22Rv1 (cell line): Measurements from ENCODE around the gene CHD9.
"Not testable (repeated sequence)": the region's sequence is repeated elsewhere in the genome, so short reads cannot be mapped to it uniquely, and the experiment has no call there.

Experiments used
- H3K27ac ChIP-seq: fragments of 450-650 bp; 2 replicates; pipeline ENCODE4 v1.5.1; 2017
- CTCF ChIP-seq: fragments of 450-650 bp; IDR thresholded peaks from 2 replicates; pipeline ENCODE4 v1.5.1; 2017; ENCODE audit warnings: mild to moderate bottlenecking
- ZFX ChIP-seq: fragments of 450-650 bp; IDR thresholded peaks from 2 replicates; pipeline ENCODE4 v1.6.1; 2017; ENCODE audit warnings: antibody characterized with exemption, borderline replicate concordance

The CHD9 gene

DNA sequence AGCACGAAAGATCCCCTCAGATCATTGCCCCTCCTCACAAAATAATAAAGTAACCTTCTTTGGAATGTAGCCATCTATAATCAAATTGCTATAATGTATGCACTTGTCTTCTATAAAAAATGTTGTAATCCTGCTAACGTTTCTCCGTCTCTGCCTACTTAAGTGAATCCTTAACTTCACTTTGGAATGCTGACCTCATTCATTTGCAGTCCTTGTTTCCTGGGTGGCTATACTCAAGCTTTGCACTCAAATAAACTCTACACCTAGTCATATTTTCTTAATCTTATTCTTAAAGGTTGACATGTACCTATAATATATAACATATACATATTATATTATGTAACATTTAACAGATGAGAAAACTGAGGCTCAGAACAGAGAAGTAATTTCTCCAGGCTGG, 24.8 kb upstream of the CHD9 start:
- TF ChIP-seq ZFX (no peak), CTCF (no peak)
- no peak overlapping the region for H3K27ac ChIP-seq

GRCh38 chr16:53031323-53031942, 23.4 kb upstream of the CHD9 start:
- no peak for TF ChIP-seq CTCF
- TF ChIP-seq ZFX, result no peak
- H3K27ac ChIP-seq, result no peak overlapping the region

- no peak for TF ChIP-seq ZFX
- no peak for TF ChIP-seq CTCF
- no peak overlapping the region for H3K27ac ChIP-seq
Observed at GRCh38 chr16:53034306-53034705, 20.5 kb upstream of the CHD9 start.

DNA sequence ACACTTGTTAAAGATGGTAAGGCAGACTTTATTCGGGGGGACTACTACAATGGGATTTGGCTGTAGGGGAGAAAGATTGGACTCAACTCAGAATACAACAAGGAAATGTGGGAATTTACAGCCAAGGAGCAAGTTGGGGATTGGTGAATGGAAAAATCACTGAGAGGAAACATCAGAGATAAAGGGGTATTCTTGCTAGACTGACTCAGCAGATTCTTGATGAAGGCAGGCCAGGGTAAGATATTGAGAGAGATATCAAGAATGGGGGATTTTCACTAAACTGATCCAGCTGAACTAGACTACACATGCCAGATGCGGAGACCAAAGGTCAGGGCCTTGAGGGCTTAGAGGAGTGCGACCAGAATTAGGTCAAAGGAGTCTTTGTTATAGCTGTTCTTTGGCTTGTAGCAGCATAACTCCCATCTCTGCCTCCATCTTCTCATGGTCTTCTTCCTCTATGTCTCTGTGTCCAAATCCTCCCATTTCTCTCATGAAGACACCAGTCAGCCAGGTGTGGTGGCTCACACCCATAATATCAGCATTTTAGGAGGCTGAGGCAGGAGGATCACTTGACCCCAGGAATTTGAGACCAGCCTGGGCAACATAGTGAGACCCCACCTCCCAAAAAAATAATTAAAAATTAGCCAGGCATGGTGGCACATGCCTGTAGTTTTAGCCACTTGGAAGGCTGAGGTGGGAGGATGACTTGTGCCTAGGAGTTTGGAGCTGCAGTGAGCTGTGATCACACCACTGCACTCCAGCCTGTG, 19.4 kb upstream of the CHD9 start:
- TF ChIP-seq CTCF (no peak), ZFX (no peak)
- no peak overlapping the region for H3K27ac ChIP-seq

- TF ChIP-seq ZFX, result no peak
- no peak for TF ChIP-seq CTCF
- no peak overlapping the region for H3K27ac ChIP-seq
Observed at GRCh38 chr16:53036066-53036465, 18.7 kb upstream of the CHD9 start.

GRCh38 chr16:53036711-53037110, 18.1 kb upstream of the CHD9 start:
- H3K27ac ChIP-seq, result not testable (repeated sequence)

DNA sequence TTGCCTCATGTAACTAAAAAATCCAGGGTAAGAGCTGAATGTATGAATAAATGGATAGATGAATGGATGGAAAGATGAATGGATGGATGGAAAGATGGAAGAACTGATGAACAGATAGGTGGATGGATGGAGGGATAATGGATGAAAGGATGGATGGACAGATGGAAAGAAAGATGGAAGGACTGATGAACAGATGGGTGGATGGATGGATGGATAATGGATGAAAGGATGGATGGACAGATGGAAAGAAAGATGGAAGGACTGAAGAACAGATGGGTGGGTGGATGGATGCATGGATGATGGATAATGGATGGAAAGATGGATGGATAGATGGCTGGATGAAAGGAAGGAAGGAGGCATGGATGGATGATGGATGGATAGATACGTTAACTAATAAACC, 14.0 kb upstream of the CHD9 start:
- no peak overlapping the region for H3K27ac ChIP-seq
- no peak for TF ChIP-seq ZFX
- no peak for TF ChIP-seq CTCF
